HL-60 (cell line): ENCODE results near the gene NEURL2.

ENCODE experiments used
- POLR2AphosphoS5 ChIP-seq: IDR thresholded peaks from 2 replicates; pipeline ENCODE4 v1.6.1; 2012; ENCODE audit warnings: low read depth
- TF ChIP-seq, protein P1 (sequence below): IDR thresholded peaks from one replicate; pipeline ENCODE4 v1.5.1; 2011; ENCODE audit warnings: low read length, control low read depth, inconsistent platforms; ENCODE audit not compliant: insufficient read depth
- TF ChIP-seq, protein P2 (sequence below): IDR thresholded peaks from 2 replicates; pipeline ENCODE4 v1.6.1; 2012; ENCODE audit warnings: low read depth; ENCODE audit not compliant: insufficient replicate concordance

GRCh38 chr20:45937765-45938164 is 46.8 kb upstream of the NEURL2 start:
- TF ChIP-seq, protein P1, sequence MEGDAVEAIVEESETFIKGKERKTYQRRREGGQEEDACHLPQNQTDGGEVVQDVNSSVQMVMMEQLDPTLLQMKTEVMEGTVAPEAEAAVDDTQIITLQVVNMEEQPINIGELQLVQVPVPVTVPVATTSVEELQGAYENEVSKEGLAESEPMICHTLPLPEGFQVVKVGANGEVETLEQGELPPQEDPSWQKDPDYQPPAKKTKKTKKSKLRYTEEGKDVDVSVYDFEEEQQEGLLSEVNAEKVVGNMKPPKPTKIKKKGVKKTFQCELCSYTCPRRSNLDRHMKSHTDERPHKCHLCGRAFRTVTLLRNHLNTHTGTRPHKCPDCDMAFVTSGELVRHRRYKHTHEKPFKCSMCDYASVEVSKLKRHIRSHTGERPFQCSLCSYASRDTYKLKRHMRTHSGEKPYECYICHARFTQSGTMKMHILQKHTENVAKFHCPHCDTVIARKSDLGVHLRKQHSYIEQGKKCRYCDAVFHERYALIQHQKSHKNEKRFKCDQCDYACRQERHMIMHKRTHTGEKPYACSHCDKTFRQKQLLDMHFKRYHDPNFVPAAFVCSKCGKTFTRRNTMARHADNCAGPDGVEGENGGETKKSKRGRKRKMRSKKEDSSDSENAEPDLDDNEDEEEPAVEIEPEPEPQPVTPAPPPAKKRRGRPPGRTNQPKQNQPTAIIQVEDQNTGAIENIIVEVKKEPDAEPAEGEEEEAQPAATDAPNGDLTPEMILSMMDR, result no peak
- no peak for TF ChIP-seq POLR2AphosphoS5
- TF ChIP-seq, protein P2, sequence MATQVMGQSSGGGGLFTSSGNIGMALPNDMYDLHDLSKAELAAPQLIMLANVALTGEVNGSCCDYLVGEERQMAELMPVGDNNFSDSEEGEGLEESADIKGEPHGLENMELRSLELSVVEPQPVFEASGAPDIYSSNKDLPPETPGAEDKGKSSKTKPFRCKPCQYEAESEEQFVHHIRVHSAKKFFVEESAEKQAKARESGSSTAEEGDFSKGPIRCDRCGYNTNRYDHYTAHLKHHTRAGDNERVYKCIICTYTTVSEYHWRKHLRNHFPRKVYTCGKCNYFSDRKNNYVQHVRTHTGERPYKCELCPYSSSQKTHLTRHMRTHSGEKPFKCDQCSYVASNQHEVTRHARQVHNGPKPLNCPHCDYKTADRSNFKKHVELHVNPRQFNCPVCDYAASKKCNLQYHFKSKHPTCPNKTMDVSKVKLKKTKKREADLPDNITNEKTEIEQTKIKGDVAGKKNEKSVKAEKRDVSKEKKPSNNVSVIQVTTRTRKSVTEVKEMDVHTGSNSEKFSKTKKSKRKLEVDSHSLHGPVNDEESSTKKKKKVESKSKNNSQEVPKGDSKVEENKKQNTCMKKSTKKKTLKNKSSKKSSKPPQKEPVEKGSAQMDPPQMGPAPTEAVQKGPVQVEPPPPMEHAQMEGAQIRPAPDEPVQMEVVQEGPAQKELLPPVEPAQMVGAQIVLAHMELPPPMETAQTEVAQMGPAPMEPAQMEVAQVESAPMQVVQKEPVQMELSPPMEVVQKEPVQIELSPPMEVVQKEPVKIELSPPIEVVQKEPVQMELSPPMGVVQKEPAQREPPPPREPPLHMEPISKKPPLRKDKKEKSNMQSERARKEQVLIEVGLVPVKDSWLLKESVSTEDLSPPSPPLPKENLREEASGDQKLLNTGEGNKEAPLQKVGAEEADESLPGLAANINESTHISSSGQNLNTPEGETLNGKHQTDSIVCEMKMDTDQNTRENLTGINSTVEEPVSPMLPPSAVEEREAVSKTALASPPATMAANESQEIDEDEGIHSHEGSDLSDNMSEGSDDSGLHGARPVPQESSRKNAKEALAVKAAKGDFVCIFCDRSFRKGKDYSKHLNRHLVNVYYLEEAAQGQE, result no peak
